Neural progenitor cell (in vitro differentiated cells): Measurements from ENCODE around the gene PRPF38A. TPM values are rescaled to one million over a fixed set of nuclear protein-coding genes. Genes with fewer than 3 reads are reported as not detected.

ENCODE experiments used
- DNase-seq: peaks from one replicate; pipeline ENCODE4 v3.0.0-alpha.2; 2016; ENCODE audit warnings: low spot score
- H2AFZ ChIP-seq: fragments of 200-600 bp; sonication (generic); replicated peaks from 2 replicates; pipeline ENCODE4 v1.6.1; 2016; ENCODE audit warnings: antibody characterized with exemption
- H3F3A ChIP-seq: fragments of 200-600 bp; sonication (generic); 2 replicates; pipeline ENCODE4 v1.6.1; 2016; ENCODE audit warnings: antibody characterized with exemption, low read depth
- H3K27ac ChIP-seq: fragments of 200-600 bp; sonication (generic); 2 replicates; pipeline ENCODE4 v1.5.1; 2016; ENCODE audit warnings: mild to moderate bottlenecking
- H3K27me3 ChIP-seq: fragments of 200-600 bp; sonication (generic); 2 replicates; pipeline ENCODE4 v1.6.1; 2016; ENCODE audit warnings: mild to moderate bottlenecking, moderate library complexity
- H3K36me3 ChIP-seq: fragments of 200-600 bp; sonication (generic); 2 replicates; pipeline ENCODE4 v1.5.1; 2016
- H3K4me1 ChIP-seq: fragments of 200-600 bp; sonication (generic); 2 replicates; pipeline ENCODE4 v1.6.1; 2016; ENCODE audit warnings: mixed run types
- H3K4me2 ChIP-seq: fragments of 200-600 bp; sonication (generic); 2 replicates; pipeline ENCODE4 v1.6.1; 2016
- H3K4me3 ChIP-seq: fragments of 200-600 bp; sonication (generic); 2 replicates; pipeline ENCODE4 v1.5.1; 2016
- H3K79me2 ChIP-seq: fragments of 200-600 bp; sonication (generic); 2 replicates; pipeline ENCODE4 v1.6.1; 2016; ENCODE audit warnings: low read depth
- H3K9ac ChIP-seq: fragments of 200-600 bp; sonication (generic); 2 replicates; pipeline ENCODE4 v1.6.1; 2016
- H3K9me3 ChIP-seq: fragments of 200-600 bp; sonication (generic); 2 replicates; pipeline ENCODE4 v1.5.1; 2016; ENCODE audit warnings: low read depth
- H4K20me1 ChIP-seq: fragments of 200-600 bp; sonication (generic); 2 replicates; pipeline ENCODE4 v1.6.1; 2016; ENCODE audit warnings: low read depth
- H3K27ac Mint-ChIP-seq: 3 replicates; pipeline ENCODE4 v1.8.0; 2021; ENCODE audit warnings: mixed read lengths
- H3K27me3 Mint-ChIP-seq: 2 replicates; pipeline ENCODE4 v1.8.0; 2022; ENCODE audit warnings: low read depth, mild to moderate bottlenecking, inconsistent platforms, moderate library complexity, mixed read lengths; ENCODE audit not compliant: insufficient read depth
- H3K36me3 Mint-ChIP-seq: 3 replicates; pipeline ENCODE4 v1.8.0; 2021; ENCODE audit warnings: mixed read lengths
- H3K4me1 Mint-ChIP-seq: 3 replicates; pipeline ENCODE4 v1.8.0; 2021; ENCODE audit warnings: mixed read lengths
- H3K4me3 Mint-ChIP-seq: 3 replicates; pipeline ENCODE4 v1.8.0; 2021; ENCODE audit warnings: mild to moderate bottlenecking, moderate library complexity, mixed read lengths
- H3K9me3 Mint-ChIP-seq: 3 replicates; pipeline ENCODE4 v1.8.0; 2020; ENCODE audit warnings: mixed read lengths
- EZH2 ChIP-seq: fragments of 200-600 bp; sonication (generic); IDR thresholded peaks from 2 replicates; pipeline ENCODE4 v1.6.1; 2017; ENCODE audit warnings: antibody characterized with exemption, mild to moderate bottlenecking, moderate library complexity
- EZH2phosphoT487 ChIP-seq: fragments of 200-600 bp; sonication (generic); IDR thresholded peaks from 2 replicates; pipeline ENCODE4 v1.6.1; 2017; ENCODE audit warnings: antibody characterized with exemption
- total RNA-seq: library from RNA; depleted of rRNA; stranded (reverse); fragments of >200 nt; gene quantifications from 2 replicates; pipeline ENCODE4 v1.2.3, GENCODE V29; 2015; ENCODE audit warnings: low replicate concordance
- TF ChIP-seq, protein P1 (sequence below): fragments of 200-600 bp; sonication (generic); IDR thresholded peaks from 2 replicates; pipeline ENCODE4 v1.5.1; 2017; ENCODE audit warnings: antibody characterized with exemption, mild to moderate bottlenecking

PRPF38A gene
- total RNA-seq, 1 donor from 2014 or later, result 45.9 TPM

DNA sequence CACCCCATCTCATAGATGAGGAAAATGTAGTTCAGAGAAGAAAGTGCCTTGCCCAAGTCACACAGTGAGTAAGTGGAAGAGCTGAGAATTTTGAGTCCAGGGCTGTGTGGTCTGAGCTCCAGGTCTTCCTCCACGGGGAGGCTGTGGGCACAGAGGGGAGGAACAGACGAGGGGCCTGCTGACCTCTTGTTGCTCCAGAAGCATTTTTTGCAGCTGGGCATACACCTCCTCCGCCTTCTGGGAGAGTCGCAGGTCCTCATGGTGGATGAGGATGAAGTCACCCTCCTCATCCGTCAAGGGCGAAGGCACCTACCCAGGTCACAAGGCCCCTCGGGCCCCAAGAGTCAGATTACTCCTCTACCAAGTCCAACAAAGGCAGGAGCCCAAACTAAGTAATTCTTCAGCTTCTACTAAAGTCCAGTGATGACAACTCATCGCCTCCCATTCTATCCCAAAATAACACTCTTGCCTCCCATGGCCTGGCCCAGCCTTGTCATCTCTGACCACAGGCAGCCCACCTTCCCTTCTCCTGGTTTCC, 47.5 kb upstream of the PRPF38A start:
- TF ChIP-seq, protein P1, sequence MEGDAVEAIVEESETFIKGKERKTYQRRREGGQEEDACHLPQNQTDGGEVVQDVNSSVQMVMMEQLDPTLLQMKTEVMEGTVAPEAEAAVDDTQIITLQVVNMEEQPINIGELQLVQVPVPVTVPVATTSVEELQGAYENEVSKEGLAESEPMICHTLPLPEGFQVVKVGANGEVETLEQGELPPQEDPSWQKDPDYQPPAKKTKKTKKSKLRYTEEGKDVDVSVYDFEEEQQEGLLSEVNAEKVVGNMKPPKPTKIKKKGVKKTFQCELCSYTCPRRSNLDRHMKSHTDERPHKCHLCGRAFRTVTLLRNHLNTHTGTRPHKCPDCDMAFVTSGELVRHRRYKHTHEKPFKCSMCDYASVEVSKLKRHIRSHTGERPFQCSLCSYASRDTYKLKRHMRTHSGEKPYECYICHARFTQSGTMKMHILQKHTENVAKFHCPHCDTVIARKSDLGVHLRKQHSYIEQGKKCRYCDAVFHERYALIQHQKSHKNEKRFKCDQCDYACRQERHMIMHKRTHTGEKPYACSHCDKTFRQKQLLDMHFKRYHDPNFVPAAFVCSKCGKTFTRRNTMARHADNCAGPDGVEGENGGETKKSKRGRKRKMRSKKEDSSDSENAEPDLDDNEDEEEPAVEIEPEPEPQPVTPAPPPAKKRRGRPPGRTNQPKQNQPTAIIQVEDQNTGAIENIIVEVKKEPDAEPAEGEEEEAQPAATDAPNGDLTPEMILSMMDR, result no peak
- no peak for TF ChIP-seq EZH2
- no peak for TF ChIP-seq EZH2phosphoT487

DNA sequence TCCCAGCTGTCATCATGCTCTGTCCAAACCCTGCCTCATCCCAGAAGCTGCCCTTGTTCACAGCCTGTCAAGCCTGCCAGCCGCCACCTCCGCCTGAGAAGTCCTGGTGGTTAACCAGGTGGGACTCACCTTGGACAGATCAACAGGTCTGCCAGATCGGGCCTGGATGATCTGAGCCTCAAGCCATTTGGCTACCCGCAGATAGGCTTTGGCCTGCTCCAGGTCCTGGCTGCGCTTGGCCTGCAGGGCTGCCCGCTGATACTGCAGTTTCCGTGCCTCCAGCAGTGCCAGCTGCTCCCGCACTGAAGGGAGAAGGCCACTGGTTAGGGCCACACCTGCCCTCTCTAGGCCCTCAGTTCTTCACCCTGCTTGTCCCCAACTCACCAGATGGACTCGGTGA, 47.0 kb upstream of the PRPF38A start:
- H3K9me3 Mint-ChIP-seq, result no peaks in the 10 kb centered on the region
- no peak overlapping the region for H3K4me3 Mint-ChIP-seq
- Histone ChIP-seq H3K9me3 (no peaks in the 10 kb centered on the region), H4K20me1 (no peaks in the 10 kb centered on the region), H3K27me3 (no peaks in the 10 kb centered on the region), H3K4me3 (no peak overlapping the region), H3K9ac (no peak overlapping the region), H3F3A (peaks cover 2% of the 10 kb centered on the region), H3K4me1 (no peaks in the 10 kb centered on the region), H3K36me3 (no peaks in the 10 kb centered on the region), H3K27ac (no peak overlapping the region), H2AFZ (no peak overlapping the region), H3K4me2 (no peak overlapping the region), H3K79me2 (no peaks in the 10 kb centered on the region)
- no peak overlapping the region for H3K27ac Mint-ChIP-seq
- H3K27me3 Mint-ChIP-seq, result peaks cover 15% of the 10 kb centered on the region
- peaks cover 52% of the 10 kb centered on the region for H3K36me3 Mint-ChIP-seq
- TF ChIP-seq EZH2phosphoT487 (no peak), EZH2 (no peak)
- TF ChIP-seq, protein P1, result no peak
- H3K4me1 Mint-ChIP-seq, result no peaks in the 10 kb centered on the region
- no peak for DNase-seq

More for the DNA sequence above, 47.5 kb upstream of the PRPF38A start:
- Histone ChIP-seq H3K27me3 (no peaks in the 10 kb centered on the region), H3K27ac (no peak overlapping the region), H3K79me2 (no peaks in the 10 kb centered on the region), H3K4me2 (no peak overlapping the region), H3K9ac (no peak overlapping the region), H3K36me3 (no peaks in the 10 kb centered on the region), H3K4me3 (no peak overlapping the region), H3F3A (peaks cover 7% of the 10 kb centered on the region), H3K9me3 (no peaks in the 10 kb centered on the region), H3K4me1 (peaks cover 3% of the 10 kb centered on the region), H4K20me1 (no peaks in the 10 kb centered on the region), H2AFZ (no peak overlapping the region)
- no peak overlapping the region for H3K27ac Mint-ChIP-seq
- H3K9me3 Mint-ChIP-seq, result no peaks in the 10 kb centered on the region
- peaks cover 15% of the 10 kb centered on the region for H3K27me3 Mint-ChIP-seq
- no peak overlapping the region for H3K4me3 Mint-ChIP-seq
- peaks cover 50% of the 10 kb centered on the region for H3K36me3 Mint-ChIP-seq
- H3K4me1 Mint-ChIP-seq, result no peaks in the 10 kb centered on the region
- no peak for DNase-seq

DNA sequence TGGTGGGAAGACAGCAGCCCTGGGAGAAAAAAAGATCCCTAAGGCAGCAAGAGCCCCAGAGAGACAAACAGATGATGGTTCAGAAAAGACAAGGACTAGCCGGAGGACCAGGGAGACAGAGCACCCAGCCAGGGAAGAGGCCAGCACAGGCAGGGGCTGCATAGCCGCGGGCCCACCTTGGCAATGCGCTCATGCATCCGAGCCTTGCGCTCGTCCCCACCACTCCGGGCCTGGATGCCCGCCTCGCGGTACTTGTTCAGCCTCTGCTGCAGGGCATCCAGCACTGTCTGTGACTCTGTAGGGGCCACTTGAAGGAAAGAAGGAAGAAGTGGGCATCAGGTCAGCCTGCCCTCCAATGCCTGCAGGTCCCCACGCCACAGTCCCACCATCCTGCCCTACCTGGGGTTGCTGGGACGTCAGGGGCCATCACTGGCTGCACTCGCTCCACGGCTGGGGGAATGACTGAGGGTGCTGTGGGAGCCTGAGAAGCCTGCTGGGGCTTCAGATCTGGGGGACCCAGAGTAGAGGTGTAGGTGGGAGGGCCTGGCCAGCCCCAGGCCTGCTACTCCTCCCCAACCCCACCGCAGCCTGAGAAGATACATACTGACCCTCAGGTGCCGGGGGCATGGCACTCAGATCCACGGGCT, 45.4 kb upstream of the PRPF38A start:
- Mint-ChIP-seq H3K27me3 (peaks cover 13% of the 10 kb centered on the region), H3K36me3 (peaks cover 41% of the 10 kb centered on the region), H3K4me1 (no peaks in the 10 kb centered on the region), H3K4me3 (no peak overlapping the region), H3K9me3 (no peaks in the 10 kb centered on the region), H3K27ac (no peak overlapping the region)
- no peaks in the 10 kb centered on the region for H3K4me1 ChIP-seq
- no peaks in the 10 kb centered on the region for H3K27me3 ChIP-seq
- DNase-seq, result no peak
- no peak overlapping the region for H3K4me2 ChIP-seq
- H3K9me3 ChIP-seq, result no peaks in the 10 kb centered on the region
- TF ChIP-seq EZH2, result no peak
- H2AFZ ChIP-seq, result no peak overlapping the region
- H4K20me1 ChIP-seq, result no peaks in the 10 kb centered on the region
- H3K9ac ChIP-seq, result no peak overlapping the region
- H3K36me3 ChIP-seq, result no peaks in the 10 kb centered on the region
- no peak overlapping the region for H3K4me3 ChIP-seq
- H3F3A ChIP-seq, result no peaks in the 10 kb centered on the region
- no peak overlapping the region for H3K27ac ChIP-seq
- no peaks in the 10 kb centered on the region for H3K79me2 ChIP-seq
